GM20431 (cell line): Measurements from ENCODE around the gene AIMP1.
"Not testable (repeated sequence)": the region's sequence is repeated elsewhere in the genome, so short reads cannot be mapped to it uniquely, and the experiment has no call there.

Source experiments
- in situ Hi-C: fragments of 300-500 bp; cut with MseI, MboI; formaldehyde crosslinking; loops from one replicate; pipeline ENCODE4 v1.15.0; 2020; ENCODE audit warnings: low sequenced_read_pairs; ENCODE audit not compliant: unreplicated experiment

Gene AIMP1

DNA sequence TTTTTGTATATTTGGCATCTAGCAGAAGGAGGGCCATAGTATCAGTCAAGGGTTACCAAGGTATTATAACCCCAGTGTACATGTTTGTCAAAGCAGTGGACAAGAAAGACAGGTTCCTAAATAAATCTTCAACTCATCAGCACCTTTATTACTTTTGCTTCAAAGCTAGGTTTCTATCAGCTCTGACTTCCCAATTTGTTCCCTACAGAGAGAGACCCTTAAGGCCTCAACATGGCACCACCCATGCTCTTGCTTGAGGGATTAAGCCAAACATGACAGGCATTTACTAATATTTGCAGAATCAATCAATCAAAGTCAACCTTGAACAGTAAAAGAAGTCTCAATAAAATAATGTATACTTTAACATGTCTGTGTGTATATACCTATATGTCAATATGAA, 9.8 kb upstream of the AIMP1 start:
- in situ Hi-C loops: no loop called here

DNA sequence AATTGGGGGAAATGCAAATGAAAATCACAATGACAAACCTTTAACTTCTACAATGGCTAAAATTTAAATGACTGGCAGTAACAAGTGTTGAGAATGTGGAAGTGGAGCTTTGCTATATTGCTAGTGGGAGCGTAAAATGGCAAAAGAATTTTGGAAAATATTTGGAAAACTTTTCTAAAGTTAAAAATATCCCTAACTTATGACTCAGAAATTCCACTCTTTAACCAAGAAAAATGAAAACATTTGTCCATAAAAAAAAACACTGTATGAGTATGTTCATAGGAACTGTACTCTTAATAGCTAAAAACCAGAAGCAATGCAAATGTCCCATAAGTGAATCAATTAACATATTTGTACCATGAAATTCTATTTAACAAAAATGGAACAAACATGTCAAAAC, 4.0 kb upstream of the AIMP1 start:
- in situ Hi-C loops: no loop called here

- in situ Hi-C loops: no loop called here
Measured at GRCh38 chr4:106312997-106313522, 3.3 kb upstream of the AIMP1 start.

- in situ Hi-C loops: no loop called here
Measured at GRCh38 chr4:106314960-106315359, 1.4 kb upstream of the AIMP1 start.

- in situ Hi-C loops: no loop called here
Measured at GRCh38 chr4:106315476-106315967, 828 bp upstream of the AIMP1 start.

DNA sequence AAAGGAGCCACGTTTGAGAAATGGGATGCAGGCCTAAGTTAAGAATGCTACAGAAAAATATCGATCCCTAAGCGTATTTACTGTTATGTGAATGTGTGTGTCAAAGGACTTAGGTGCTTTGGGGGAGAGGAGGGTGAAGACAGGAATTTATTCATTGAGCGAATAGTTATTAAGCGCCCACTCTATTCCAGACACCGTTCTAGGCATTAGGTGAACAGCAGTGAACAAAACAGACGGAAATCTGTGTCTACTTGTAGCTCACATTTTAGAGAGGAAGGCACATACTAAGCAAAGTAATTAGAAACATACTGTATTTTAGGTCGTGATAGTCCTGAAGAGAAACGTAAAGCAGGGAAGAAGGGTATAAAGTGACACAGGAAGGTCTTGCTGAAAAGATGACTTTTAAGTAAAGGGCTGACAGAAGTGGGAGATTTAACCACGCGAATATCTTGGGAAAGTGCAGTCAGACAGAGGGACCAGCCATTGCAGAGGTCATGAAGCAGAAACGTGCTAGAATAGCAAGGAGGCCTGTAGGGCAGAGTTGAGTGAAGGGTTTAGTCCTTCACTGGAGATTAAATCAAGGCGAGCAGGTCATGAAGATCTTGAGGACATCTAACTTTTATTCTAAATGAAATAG, 541 bp downstream of the AIMP1 start:
- in situ Hi-C loops: no loop called here

GRCh38 chr4:106317815-106318214, 1.5 kb downstream of the AIMP1 start:
- in situ Hi-C loops: no loop called here

DNA sequence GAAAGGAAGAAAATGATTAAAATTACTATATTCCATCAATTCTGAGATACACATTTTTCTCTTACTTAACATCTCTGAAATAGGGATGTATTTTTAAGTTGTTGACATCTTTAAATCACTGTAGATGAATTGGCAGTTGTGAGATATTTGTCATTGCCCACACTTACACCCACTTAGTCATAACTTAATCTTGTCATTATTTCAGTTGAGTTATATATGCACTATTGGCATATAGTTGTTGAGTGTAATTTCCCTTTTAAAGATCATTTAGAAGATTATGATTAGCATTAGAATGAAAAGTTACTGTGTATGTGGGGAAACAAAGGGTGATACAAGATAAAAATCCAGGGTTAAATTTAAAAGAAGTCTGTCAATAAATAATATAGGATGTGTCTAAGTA, 2.2 kb downstream of the AIMP1 start:
- in situ Hi-C loops: no loop called here

DNA sequence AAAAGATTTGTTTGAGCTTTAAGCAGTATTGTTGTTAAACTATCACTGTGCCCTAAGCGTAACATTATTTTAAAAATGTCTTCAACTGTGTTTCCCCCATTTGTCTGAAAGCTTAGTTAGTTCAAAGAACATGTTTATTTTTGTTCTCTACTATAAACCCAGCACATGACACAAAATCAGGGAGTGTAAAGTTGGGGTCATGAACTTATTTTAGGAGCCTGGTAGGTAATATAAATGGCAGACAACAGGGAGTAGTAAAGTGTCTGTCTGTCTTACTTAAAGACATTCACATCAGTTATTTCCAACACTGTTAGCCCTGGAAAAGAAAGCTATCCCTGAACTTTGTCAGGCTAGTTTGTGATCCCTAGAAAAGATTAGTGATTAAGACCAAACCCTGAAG, 3.9 kb downstream of the AIMP1 start:
- in situ Hi-C loops: no loop called here

- in situ Hi-C loops: not testable (repeated sequence)
Measured at GRCh38 chr4:106321168-106321567, 4.8 kb downstream of the AIMP1 start.

DNA sequence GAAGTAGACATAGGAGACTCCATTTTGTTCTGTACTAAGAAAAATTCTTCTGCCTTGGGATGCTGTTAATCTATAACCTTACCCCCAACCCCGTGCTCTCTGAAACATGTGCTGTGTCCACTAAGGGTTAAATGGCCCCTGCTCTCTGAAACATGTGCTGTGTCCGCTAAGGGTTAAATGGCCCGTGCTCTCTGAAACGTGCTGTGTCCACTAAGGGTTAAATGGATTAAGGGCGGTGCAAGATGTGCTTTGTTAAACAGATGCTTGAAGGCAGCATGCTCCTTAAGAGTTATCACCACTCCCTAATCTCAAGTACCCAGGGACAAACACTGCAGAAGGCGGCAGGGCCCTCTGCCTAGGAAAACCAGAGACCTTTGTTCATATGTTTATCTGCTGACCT, 5.5 kb downstream of the AIMP1 start:
- in situ Hi-C loops: not testable (repeated sequence)

GRCh38 chr4:106323119-106323518, 6.8 kb downstream of the AIMP1 start:
- in situ Hi-C loops: no loop called here

DNA sequence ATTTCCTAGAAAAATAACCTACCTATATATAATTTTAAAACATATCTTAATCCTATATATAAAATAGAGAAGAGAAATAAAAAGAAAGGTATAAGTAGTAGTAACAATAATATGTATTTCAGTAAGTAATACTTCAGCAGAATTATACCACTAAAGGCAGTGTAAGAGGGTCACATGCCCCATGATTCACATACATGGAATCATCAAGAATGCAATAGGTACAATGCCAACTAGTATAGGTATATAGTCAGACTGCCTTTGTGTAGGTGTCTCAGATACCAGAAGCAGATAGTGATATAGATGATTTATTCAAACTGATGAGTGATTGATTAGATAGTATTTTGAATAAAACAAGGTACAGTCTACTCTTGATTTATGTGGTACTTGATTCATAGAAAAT, 9.4 kb downstream of the AIMP1 start:
- in situ Hi-C loops: no loop called here

DNA sequence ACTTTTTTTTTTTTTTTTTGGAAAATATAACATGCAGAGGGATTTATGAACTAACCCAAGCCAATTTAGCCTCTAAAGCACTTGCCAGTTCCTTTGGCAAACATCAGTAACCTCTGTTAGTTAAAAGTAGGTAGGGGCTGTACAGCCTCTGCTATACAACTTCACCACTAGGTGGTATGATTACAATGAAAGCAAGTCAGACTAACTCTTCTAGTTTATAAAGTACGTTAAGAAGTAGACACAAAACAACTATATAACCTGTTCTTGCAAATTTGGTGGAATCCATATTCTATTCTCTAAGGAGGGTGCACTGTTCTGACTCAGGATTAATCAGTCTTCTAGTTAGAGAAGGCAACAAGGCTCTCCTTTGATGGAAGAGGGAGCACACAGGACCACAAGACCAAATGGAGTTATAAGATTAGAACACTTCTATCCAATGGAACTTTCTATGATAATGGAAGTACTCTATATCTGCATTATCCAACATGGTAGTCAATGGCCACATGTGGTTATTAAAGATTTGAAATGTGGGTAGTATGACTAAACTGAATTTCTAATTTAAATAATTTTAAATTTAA, 12.8 kb downstream of the AIMP1 start:
- in situ Hi-C loops: no loop called here

- in situ Hi-C loops: no loop called here
Measured at GRCh38 chr4:106333186-106333585, 16.8 kb downstream of the AIMP1 start.

GRCh38 chr4:106334741-106335470, 18.6 kb downstream of the AIMP1 start:
- in situ Hi-C loops: no loop called here

GRCh38 chr4:106336618-106337017, 20.3 kb downstream of the AIMP1 start:
- in situ Hi-C loops: no loop called here

DNA sequence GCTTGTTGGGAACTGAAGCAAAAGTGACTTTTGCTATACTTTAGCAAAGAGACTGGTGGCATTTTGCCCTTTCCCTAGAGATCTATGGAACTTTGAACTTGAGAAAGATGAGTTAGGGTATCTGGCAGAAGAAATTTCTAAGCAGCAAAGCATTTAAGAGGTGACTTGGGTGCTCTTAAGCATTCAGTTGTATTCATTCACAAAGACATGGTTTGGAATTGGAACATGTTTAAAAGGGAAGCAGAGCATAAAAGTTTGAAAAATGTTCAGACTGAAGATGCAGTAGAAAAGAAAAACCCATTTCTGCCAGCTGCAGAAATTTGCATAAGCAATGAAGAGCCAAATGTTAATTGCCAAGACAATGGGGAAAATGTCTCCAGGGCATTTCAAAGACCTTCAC, 21.6 kb downstream of the AIMP1 start:
- in situ Hi-C loops: no loop called here

GRCh38 chr4:106338671-106339070, 22.3 kb downstream of the AIMP1 start:
- in situ Hi-C loops: no loop called here

GRCh38 chr4:106339431-106339830, 23.1 kb downstream of the AIMP1 start:
- in situ Hi-C loops: no loop called here

DNA sequence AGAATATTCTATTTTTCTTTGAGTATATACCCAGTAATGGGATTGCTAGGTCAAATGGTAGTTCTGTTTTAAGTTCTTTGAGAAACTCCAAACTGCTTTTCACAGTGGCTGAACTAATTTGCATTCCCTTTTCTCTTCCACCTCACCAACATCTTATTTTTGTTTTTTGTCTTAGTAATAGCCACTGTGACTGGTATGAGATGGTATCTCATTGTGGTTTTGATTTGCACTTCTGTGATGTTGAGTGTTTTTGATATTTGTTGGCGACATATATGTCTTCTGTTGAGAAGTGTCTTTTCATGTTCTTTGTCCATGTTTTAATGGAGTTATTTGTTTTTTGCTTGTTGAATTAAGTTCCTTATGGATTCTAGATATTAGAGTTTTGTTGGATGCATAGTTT, 24.4 kb downstream of the AIMP1 start:
- in situ Hi-C loops: no loop called here
